Stimulated activated CD4-positive, alpha-beta T cell treated with anti-CD3 and anti-CD28 coated beads, Interleukin-2, amount 100 ng/mL, for 24 hours (primary cell): ENCODE results near the gene RPTOR.

Experiments used
- DNase-seq, 2 donors: peaks; one replicate each; pipeline ENCODE4 v3.0.0-alpha.2; 2020

RPTOR gene

DNA sequence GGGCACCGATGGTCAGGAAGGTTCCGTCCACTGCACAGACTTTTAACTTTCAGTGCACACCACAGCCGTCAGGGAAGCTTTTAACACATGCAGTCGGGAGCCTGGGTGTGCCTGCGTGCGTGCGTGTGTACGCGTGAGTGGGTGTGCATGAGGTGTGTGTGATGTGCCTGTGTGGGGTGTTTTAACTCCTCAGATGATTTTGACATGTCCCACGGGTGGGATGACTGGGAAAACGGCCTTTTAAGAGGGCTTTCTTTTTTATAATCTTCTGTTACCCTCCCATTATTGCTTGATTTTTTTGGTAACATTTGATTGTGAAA lies 294.3 kb downstream of the RPTOR start:
- no peak for DNase-seq

DNA sequence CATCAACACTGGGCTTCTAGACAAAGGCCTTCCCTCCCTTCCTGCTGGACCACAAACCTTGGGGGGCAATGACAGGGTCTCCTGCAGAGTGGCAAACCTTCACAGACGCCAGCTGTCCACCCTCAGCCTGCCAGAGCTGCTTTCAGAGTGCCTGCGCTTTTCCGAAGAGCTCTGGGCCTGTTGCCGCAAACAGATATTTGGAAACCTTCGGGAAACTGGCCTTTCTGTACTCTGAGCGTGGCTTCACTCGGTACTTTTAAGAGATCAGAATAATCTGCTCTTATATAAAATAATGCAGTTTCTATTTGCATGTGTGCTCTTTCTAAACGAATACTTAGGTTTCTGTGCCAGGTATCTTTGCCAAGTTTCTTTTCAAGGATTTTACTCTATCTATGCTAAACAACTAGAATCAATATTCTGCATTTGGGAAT lies 294.9 kb downstream of the RPTOR start:
- DNase-seq, result no peak

DNA sequence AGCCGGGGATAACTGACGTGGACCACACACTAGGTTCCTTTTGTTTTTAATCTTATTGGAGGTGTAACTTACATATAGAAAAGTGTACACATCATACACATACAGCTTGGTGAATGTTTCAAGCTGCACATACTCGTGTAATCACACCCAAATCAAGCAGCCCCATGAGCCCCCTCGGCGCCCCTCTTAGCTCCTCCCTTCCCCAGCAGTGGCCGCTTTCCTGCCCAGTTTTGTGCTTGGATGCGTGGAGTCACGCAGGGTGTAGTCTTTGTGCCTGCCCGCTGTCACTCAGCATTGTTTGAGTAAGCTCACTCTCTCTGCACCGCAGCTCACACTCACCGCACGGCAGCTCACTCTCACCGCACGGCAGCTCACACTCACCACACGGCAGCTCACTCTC lies 295.3 kb downstream of the RPTOR start:
- DNase-seq, result no peak

DNA sequence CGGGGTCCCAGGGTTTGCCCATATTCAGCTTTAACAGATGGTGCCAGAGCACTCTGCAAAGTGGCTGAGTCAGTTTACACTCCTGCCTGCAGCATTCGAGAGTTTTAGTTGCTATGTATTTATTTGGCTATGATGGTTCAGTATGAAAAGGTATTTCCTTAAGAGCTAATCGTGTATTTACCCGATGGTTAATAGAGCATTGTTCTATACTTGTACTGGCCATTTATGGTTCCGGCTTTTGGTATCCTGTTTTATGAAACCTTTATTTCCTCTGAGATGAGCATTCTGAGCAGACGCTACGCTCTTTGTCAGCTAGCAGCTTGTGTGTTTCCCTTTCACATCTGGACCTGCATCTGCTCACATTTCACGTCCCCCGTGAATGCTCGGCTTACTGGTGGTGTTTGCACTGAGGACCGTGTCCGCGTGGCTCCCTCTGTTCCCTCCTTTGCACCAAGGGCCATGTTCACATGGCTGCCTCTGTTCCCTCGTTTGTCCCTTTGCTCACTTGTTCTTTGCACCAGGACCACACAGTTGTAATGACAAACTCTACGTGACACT lies 297.9 kb downstream of the RPTOR start:
- DNase-seq, result no peak

DNA sequence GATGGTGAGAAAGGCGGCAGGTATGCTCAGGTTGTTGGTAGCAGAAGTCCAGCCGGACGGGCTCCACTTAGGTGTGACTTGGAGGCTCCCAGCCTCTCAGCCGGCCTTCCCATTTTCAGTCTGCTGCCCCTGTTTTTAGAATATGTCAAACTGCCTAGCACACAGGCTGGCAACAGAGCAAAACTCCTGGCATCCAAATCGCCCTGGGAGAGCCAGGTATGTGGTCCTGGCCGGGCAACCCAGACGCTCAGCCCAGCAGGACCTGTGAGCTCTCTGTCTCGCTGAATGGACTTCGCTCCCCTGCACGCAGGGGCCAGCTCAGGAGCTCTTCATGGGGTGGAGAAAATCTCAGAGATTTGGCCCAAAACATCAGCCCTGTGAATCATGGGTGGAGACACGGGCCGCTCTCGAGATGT lies 299.1 kb downstream of the RPTOR start:
- DNase-seq, result no peak

DNA sequence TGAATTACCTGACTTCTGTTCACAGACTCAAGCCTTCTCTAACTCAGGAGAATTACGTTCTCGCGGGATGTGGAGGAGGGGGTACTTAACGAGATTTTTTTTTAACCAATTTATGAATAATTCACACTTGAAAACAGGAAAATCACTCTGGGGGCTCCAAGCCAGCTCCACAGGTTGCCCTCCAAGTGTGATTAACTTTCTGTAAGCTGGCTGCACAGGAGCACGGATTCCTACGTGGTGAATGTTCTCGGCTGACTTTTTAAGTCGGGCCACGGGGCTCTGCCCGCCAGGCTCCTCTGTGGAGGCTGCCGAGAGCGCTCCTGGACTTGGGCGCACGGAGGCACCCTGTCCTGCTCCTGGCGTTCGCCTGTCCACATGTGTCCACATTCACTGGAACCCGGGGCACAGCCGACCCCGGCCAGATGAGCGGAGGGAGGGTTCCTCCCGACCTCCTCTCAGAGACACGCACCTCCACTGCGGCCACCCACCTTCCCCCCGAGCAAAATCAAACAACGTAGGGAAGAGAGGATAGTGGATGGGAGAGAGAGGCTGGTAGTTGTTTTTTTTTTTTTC lies 299.9 kb downstream of the RPTOR start:
- no peak for DNase-seq

DNA sequence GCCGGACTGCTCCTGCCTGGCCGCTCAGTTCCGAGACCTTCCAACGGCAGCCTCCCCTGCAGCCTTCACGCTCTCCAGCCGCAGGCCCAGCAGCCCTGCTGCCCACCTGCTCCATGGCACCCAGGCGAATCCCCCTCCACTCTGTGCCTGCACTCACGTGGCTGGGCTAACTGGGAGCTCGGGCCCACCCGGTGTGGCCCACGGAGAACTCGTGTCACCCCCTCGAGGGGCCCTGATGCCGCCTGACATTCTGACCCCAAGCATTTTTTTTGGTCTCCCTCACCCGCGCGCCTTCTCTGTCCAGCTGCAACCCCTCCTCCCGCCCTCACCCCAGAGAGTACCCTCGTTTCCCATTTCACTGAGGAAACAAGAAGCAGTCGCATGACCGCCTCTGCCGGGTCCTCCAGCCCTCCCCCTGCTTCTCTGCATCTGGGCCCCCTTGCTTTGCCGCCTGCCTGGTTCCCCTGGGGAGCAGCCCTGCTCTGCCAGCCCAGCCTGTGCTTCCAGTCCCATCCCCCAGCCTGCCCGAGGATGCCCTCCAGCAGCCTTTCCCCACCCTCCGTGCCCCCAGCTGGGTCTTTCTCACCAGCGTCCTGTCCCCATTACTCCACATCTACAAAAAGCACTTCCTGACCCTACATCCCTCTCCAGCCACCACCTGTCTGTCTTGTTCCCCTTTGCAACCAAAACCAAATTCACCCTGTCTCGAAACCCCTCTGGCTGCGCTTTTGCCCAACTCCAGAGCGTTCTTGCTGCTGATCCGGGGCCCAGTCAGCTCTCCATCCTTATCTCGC lies 300.6 kb downstream of the RPTOR start:
- no peak for DNase-seq

DNA sequence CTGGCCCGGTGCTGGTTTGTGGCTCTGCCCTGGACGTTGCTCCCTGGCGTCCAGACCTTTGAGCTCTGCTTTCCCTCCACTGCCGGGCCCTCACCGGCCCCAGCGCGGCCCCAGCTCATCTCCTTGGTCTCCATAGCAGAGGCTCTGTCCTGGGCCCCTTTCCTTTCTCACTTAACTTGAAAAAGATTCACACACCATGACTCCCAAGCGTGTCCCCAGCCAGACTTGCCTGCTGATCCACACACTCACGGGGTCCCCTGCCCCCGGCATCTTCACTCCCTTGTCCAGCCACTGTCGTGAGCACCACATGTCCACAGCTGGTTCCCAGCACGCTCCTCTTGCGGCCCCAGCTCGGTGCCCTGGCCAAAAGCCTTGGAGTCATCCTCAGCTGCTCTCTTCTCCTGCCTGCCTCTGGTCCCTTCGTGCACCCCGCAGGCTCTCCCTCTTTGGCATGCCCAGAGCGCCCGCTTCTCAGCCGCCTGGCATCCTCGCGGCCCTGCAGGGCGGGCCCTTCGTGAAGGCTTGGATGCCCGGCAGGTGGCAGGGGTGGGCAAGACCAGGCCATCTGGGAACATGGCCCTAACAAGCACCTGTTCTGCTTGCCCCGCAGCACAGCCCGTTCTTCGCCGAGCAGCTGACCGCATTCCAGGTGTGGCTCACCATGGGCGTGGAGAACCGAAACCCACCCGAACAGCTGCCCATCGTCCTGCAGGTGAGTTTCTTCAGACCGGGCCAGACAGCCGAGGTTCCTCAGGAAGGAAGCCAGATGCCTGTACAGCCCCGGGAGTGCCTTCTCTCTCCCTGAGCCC lies 301.4 kb downstream of the RPTOR start:
- no peak for DNase-seq

DNA sequence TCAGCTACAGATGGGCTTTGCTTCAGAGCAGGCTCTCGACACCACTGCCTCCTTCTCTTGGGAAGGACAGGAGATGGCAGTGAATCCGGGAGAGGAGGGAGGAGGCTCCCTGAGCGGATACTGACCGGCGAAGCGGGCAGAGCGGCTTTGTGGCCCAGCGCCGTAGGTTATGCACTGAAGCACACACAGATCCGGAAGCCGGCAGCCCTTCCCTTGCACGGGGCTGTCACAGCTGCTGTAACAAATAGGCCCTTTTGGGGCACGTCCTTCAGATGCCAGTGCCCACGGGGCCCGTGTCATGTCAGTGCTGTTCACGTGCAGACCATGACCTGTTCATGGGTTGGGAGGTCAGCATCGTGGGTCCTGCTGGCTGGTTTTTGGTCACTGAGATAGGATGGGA lies 302.3 kb downstream of the RPTOR start:
- DNase-seq, result no peak

DNA sequence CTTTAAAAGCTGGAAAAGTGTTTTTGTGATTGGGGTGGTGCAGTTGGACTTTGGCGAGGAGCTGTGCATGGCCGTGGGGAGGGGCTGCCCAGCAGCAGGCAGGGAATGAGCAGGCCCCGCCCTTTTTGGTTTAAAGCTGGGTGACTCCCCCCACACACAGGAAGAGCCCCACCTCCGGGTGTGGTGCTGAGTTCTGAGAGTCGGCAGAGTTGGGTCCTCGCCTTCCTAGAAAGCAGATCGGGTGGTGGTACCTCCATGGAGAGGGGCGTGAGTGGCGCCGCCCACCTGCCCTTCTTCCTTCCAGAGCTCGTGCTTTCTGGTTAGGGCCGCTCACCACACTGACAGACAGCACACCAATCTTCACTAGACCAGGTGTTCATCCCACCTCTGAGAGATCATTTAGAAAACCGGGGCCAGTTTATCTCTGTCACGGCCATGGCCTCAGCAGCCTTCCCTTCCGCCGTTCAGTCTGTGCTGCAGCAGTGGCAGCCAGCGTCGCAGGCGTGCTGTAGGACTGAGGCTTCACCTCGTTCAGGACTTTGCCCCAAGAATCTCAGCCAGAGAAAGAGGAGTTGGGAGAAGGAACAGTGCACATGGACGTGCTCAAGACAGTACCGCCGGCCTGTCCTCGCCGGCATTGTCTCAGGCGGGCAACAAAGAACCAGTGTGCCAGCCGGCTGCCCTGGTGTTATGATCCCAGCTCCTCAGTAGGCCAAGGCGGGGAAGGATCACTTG lies 303.0 kb downstream of the RPTOR start:
- DNase-seq, result peak; percentile 59 to 68

DNA sequence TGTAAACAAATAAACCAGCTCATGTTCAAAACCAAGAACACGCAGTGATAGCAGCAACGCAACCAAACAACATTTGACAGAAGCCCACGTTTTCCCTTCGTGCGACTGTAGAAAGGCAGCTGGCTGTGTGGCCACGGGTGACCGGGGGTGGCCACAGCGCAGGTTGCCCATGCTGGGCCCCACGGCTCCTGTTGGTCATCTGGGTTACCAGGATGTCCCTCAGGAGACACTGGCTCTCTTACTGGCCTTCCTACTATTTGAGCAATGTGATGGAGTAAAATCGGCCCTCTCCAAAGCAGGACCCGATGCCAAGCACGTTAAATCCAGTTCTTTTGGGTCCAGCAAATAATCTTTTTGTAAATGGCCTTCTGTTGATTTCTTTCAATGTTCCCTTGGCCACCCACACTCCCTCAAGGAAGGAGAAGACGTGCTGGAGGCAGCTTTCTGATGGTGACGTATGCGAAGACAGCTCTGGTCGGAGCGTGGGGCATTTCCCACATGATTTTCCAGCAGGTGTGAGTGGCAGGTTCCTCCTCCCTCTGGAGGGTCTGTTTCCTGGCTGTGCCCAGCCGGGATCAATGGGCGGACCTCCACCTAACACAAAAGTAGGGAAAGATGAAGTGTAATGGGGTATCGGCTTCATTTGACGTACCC lies 303.9 kb downstream of the RPTOR start:
- DNase-seq, result no peak

DNA sequence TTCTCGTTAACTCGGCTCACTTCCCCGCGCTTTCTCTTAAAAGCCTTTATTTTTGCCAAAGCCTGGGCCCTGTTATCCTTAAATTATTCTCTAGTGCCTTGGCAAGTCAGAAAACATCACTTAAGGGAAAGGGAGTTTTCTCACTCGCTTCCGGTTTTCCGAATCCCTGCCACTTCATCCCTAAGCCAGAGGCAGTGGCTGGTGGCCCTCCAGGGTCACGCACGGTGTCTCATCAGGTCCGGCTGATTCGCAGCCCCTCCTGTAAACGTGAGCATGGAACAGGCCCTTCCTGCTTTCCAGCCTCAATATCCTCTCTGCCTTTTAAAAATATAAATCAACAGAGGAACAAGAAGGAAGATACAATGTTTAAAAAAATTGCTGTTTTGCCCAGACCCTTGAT lies 304.5 kb downstream of the RPTOR start:
- no peak for DNase-seq

DNA sequence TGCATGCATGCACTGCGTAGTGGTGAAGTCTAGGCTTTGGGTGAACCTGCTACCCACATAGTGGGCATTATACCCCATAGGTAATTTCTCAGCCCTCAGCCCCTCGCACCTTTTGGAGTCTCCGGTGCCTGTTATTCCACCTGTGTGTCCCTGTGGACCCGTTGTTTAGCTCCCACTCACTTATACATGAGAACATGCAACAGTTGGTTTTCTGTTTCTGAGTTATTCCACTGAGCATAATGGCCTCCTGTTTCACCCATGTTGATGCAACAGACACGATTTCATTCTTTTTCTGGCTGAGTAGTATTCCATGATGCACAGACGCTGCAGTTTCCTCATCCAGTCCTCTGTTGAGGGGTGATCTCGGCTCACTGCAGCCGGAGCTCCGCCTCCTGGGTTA lies 305.5 kb downstream of the RPTOR start:
- DNase-seq, result no peak

DNA sequence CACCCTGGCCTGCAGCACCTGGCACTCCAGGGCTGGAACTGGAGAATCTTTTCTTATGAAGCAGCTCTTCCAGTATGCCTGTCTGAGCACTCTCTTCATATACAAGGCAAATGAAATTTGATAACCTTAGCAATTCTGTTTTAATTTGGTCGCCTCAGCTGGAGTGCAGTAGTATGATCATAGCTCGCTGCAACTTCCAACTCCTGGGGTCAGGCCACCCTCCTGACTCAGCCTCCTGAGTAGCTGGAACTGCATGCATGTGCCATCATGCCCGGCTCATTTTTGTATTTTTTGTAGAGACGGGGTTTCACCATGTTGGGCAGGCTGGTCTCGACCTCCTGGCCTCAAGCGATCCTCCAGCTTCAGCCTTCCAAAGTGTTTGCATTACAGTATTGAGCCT lies 306.2 kb downstream of the RPTOR start:
- no peak for DNase-seq

DNA sequence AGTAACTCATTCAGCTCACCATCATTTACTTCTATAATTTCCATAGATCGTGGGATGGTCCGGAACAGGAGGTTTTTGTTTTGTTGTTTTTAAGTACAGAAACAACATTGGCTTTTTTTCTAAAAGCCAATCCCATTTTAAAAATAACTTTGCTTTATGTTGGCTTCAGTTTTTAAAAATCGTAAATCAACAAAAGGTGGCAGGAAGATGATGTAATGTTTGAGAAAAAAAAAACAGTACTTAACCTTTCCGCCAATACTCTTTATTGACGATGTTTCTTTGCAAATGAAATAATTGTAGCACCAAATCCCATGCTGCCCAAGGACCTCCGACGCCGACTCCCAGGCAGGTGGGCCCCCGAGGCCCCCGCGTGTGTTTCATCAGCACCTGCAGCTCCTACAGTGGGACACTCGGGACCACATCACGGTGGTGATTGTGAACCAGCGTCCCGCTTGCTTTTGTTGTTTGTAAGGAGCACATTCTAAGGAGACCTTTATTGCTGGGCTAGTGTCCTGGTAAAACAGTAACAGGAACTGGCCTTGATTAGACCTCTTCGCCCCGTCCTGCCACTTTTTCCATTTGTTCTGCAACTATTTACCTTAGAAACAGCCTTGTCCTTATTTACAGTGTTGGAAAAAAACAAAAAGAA lies 306.8 kb downstream of the RPTOR start:
- DNase-seq, result no peak

DNA sequence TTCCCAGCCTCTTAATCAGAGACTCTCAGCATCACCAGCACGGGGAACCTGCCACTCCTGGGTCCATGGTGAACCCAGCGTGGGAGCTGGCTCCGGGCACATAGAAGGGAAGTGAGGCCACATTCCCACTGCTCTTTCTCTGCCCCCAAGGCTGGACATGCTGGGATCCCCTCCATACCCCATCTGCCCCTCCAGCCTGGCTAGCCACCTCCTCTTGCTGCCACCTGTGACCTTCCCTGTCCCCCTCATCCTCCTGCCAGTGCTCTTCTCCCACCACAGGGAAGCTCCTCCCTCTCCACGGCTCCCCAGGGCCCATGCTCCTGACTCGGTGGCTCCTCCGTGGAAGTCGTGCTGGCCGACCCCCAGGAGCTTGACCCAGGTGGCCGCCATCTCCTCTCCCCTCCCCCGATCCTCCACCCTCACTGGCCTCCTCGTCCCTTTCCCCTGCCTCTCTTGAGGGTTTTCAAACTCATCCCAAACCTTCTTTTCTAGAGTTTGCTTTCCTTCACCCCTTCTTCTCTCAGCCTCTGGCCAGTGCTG lies 307.9 kb downstream of the RPTOR start:
- no peak for DNase-seq

DNA sequence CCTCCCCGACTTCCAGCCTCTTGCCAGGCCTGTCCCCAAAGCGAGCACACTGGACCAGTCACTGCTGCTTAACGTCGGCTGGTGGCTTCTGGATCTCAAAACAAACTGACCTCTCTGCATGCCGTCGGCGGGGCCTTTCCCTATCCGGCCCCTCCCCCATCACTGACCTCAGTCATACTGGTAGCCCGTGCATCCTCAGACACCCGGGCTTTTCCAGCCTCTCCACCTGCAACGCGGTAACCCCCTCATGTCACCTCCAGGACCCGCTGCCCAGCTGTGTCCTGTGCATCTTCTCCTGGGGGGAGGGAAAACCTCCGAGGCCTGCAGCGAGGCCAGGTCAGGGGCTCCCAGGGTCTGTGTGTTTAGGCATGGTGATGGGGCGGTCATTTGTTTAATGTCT lies 308.4 kb downstream of the RPTOR start:
- DNase-seq, result no peak

DNA sequence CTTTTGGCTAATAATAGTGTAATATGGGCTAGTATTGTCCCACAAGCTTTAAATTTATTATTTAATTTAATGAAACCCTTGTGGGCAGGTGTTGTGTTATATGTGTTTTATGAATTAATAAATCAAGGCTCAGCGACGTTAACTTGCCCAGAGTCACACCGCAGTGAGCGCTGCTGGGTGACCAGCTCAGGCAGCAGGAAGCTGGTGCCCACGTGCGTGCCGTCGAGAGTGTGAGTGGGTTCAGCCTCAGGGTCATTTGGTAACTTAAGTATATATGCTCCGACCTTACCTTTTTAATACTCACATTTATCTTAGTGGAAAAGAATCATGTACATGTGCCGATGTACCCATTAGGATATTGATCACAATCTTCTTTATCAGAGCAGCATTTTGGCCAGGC lies 309.6 kb downstream of the RPTOR start:
- DNase-seq, result no peak

DNA sequence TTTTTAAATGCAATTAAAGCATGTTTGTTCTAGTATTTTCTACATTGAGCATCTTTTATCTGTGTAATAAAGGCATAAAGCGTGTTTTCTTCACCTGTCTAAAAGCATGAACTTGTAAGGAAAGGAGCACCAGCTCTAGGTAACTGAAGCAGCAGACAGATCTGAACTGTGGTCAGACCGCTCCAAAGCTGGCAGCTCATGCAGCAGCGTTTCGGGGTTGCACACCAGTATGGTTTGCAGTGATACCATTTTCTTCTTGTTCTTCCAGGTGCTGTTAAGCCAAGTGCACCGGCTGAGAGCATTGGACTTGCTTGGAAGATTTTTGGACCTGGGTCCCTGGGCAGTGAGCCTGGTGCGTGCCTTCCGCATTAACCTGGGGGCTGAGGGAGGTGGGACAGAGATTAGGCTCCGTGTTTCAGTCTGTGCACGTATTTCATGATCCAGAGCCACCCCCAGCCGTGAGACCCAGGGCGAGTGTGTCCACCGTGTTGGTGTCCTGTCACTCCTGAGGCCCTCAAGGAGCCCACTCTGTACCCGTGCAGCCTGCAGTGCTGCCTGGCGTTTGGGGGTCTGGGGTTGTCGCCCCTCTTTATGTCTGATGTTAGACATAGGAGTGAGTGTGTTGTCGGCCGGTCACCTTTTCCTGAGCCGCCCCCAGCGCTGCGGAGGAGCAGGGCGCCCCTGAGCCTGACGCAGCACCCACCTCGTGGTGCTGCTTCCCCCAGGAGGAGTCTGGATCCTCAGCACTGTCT lies 310.7 kb downstream of the RPTOR start:
- DNase-seq, result no peak

DNA sequence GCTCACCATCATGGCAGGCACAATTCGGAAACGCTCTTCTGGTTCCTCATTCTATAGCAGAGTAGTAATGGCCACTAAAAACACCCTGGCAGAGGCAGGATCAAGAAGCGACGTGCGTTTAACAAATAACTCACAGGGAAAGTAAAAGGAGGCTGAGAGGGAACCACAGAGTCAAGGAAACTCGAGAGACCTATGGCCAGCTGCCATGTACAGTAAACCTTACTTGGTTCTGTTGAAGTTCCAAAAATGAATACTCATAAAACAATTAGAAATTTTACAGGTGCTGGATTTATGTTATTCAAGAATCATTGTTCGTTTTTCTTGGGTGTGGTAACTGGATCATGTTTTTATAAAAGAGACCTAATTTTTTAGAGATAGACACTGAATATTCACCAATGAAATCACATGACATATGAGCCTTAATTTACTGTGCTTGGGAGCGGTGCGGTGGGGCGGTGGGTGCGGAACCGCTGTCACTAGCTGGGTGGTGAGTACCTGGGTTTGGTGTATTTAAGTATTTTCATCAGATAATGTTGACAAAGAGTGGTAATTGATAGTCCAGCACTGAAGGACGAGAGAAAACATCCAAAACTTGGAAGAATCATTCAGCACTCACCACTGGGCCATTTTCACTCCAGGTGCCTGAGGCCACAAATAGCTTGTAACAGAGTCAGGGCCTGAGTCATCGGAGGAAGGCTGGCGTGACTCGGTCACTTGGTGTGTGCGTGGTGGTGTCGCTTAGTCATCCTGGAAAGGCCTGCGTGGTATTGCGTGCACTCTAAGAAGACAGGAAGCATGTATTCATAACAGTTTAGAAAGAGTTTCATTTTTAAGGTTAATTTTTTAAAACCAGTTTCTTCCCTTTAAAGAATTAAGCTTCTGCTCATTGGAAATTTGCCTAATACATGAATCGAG lies 311.6 kb downstream of the RPTOR start:
- DNase-seq, result peak; percentile 86 to 89
